ENCODE measurements around the gene RBBP6.

GRCh38 chr16:24524855-24525677, 14.3 kb upstream of the RBBP6 start:
- TF ChIP-seq CTCF (conservative IDR thresholded peaks at IDR 0.05; ENCODE audit: low read depth in 2 of 2) (no peak), EZH2 (IDR thresholded peaks at IDR 0.05; ENCODE audit: low read depth, unreplicated experiment) (no peak), POLR2AphosphoS5 (IDR thresholded peaks at IDR 0.05; ENCODE audit: low read depth) (no peak), JUNB (IDR thresholded peaks at IDR 0.05; ENCODE audit: unreplicated experiment) (no peak), ZNF331 (CRISPR knock-in tag; IDR thresholded peaks at IDR 0.05; ENCODE audit: low read depth) (no peak), REST (IDR thresholded peaks at IDR 0.05; ENCODE audit: unreplicated experiment) (no peak), CREB1 (CRISPR knock-in tag; IDR thresholded peaks at IDR 0.05; ENCODE audit: low read depth) (no peak), ZNF114 (CRISPR knock-in tag; IDR thresholded peaks at IDR 0.05) (no peak), STAT1 (IDR thresholded peaks at IDR 0.05; ENCODE audit: unreplicated experiment) (no peak), ETS1 (IDR thresholded peaks at IDR 0.05) (no peak), EZH2phosphoT487 (IDR thresholded peaks at IDR 0.05; ENCODE audit: unreplicated experiment) (no peak)

All from GM23338 (cell line).